22Rv1 (cell line): Measurements from ENCODE around the gene ATXN1.

Experiments
- ZFX ChIP-seq: fragments of 450-650 bp; IDR thresholded peaks from 2 replicates; pipeline ENCODE4 v1.6.1; 2017; ENCODE audit warnings: antibody characterized with exemption, borderline replicate concordance
- TF ChIP-seq, protein P1 (sequence below): fragments of 450-650 bp; IDR thresholded peaks from 2 replicates; pipeline ENCODE4 v1.5.1; 2017; ENCODE audit warnings: mild to moderate bottlenecking

- TF ChIP-seq, protein P1, sequence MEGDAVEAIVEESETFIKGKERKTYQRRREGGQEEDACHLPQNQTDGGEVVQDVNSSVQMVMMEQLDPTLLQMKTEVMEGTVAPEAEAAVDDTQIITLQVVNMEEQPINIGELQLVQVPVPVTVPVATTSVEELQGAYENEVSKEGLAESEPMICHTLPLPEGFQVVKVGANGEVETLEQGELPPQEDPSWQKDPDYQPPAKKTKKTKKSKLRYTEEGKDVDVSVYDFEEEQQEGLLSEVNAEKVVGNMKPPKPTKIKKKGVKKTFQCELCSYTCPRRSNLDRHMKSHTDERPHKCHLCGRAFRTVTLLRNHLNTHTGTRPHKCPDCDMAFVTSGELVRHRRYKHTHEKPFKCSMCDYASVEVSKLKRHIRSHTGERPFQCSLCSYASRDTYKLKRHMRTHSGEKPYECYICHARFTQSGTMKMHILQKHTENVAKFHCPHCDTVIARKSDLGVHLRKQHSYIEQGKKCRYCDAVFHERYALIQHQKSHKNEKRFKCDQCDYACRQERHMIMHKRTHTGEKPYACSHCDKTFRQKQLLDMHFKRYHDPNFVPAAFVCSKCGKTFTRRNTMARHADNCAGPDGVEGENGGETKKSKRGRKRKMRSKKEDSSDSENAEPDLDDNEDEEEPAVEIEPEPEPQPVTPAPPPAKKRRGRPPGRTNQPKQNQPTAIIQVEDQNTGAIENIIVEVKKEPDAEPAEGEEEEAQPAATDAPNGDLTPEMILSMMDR: no peak
- no peak for TF ChIP-seq ZFX
Observed at GRCh38 chr6:16585805-16586204, 175.5 kb downstream of the ATXN1 start.
